Prostate gland (tissue), 2 donors: ENCODE results near the gene FUBP3.

Experiments
- POLR2A ChIP-seq: fragments of 450-650 bp; IDR thresholded peaks from one replicate; pipeline ENCODE4 v1.6.1; 2016; ENCODE audit warnings: antibody characterized with exemption, mild to moderate bottlenecking
- TF ChIP-seq, protein P1 (sequence below), 4 experiments: fragments of 200-600 bp in 2 of 4; fragments of 450-650 bp in 2 of 4; sonication (generic) in 2 of 4; IDR thresholded peaks; 1 replicate in 3 of 4; 2 replicates in 1 of 4; pipeline ENCODE4 v1.5.1; 2016 to 2019; ENCODE audit warnings: antibody characterized with exemption in 4 of 4, mild to moderate bottlenecking in 2 of 4, moderate library complexity in 2 of 4

- TF ChIP-seq, protein P1, sequence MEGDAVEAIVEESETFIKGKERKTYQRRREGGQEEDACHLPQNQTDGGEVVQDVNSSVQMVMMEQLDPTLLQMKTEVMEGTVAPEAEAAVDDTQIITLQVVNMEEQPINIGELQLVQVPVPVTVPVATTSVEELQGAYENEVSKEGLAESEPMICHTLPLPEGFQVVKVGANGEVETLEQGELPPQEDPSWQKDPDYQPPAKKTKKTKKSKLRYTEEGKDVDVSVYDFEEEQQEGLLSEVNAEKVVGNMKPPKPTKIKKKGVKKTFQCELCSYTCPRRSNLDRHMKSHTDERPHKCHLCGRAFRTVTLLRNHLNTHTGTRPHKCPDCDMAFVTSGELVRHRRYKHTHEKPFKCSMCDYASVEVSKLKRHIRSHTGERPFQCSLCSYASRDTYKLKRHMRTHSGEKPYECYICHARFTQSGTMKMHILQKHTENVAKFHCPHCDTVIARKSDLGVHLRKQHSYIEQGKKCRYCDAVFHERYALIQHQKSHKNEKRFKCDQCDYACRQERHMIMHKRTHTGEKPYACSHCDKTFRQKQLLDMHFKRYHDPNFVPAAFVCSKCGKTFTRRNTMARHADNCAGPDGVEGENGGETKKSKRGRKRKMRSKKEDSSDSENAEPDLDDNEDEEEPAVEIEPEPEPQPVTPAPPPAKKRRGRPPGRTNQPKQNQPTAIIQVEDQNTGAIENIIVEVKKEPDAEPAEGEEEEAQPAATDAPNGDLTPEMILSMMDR (IDR thresholded peaks at IDR 0.05) = no peak
- no peak for TF ChIP-seq POLR2A
Measured at GRCh38 chr9:130583271-130583670, 3.9 kb downstream of the FUBP3 start.
